NCI-H2081 (cell line): ENCODE data around the gene CALD1.
"Not testable (repeated sequence)": the region's sequence is repeated elsewhere in the genome, so short reads cannot be mapped to it uniquely, and the experiment has no call there.

Experiments used
- DNase-seq, 2 experiments: peaks; one replicate each; lab custom pipeline; 2025; lab: John Stamatoyannopoulos, UW

The CALD1 gene

DNA sequence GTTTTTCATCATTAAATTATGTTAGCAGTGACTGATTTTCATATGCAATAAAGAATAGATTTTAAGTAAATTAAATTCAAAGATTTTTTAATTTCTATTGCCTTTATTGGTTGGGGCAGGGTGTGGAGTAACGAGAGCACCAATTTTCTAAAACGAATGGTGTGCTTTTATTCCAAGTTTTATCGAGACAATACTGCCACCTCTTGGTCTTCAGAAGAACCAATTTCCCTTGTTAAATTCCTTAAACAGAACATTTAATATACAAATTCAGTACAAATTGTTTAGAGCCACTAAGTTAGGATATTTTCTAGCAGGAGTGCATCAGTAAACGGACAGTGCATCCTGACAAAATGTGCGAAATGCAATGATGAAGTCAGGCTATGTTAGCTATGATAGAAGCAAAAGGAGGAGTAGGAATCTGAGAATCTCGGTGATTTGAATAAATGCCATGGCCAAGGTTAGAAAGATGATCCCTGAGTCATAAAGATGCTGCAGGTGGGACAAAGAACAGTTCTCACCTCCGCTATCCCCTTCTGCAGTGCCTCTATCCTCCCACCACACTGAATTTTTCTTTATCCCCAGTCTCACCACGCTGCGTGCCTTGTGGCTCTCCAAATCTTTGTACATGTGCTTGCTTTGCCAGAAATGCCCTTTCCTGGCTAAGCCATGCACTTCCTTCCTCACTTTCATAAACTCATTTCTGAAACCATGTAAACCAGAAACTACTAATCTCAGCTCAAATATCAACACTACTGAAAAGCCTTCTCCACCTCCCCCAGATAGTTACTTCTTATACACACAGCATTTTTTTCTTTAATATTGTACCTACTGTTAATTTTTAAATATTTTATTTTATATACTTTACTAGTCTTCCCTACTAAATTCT lies 175.0 kb downstream of the CALD1 start:
- DNase-seq, result peak; percentile 52 to 67

DNA sequence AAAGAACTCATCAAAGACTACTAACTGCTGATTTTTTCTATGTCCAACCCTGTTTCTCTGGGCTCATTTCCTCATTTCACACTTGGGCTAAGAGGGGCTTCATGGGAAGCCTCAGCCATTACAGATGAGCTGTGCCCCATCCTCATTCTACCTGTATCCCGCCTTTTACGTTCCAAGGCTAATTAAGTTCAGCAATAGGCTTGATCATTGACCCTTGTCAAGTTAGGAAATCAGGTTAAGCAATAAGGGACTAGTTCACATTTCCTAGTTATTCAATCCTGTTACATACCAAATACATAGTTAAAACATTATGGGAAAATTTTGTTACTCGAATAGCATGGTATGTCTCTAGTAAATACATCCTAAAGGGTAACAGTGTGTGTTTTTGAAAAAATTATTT lies 177.6 kb downstream of the CALD1 start:
- no peak for DNase-seq

DNA sequence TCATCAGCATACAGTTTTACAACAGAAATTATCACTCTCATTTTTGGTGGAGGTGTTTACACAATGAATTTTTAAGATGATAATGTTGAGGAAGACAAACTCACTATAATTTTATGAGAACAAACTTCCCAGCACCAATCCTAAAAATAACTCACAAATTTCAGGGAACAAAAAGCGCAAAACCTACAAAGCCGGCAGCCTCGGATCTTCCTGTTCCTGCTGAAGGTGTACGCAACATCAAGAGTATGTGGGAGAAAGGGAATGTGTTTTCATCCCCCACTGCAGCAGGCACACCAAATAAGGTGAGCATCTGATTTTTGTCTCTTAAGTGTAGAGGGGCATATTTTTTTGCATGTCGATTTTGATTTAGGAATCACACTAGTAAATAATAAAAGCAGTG lies 180.4 kb downstream of the CALD1 start:
- no peak for DNase-seq

DNA sequence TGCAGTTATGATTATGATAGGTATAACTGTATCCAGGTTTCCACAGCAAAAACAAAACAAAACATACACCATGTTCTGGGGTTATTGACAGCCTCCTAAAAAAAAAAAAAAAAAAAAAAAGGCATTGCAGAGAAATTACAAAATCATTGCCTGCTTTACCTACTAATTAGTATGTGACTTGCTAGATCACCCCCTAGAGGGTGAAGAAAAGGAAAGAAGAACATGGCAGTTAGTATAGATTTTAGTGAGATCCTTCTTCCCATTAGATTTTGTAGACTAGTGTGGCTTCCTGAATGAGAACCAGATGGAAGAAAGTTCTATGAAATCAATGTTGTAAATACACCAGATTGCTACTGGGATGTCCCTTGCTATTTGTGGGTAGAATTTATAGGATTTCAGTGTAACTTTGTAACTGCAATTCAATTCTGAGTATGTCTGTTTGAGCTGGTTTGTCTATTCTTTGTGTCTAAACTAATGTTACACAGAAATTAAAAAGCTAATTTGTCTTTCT lies 182.9 kb downstream of the CALD1 start:
- no peak for DNase-seq

DNA sequence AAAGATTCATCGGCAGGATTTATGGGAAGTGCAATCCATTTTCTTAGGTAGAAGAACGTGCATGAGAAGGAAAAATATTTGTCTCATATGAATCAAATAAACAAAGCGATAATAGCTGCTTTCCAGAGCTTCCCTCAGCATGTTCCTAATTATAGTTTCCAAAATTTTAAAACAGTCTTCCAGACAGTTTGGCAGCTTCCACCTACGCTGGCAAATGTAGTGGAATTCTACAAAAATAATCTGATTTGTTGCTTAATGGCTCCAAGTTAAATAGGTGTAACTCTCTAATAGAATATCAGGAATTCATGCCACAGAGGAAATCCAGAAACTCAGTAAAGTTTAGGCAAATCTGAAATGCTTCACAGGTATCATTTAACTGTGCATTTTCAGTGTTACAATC lies 183.6 kb downstream of the CALD1 start:
- no peak for DNase-seq

DNA sequence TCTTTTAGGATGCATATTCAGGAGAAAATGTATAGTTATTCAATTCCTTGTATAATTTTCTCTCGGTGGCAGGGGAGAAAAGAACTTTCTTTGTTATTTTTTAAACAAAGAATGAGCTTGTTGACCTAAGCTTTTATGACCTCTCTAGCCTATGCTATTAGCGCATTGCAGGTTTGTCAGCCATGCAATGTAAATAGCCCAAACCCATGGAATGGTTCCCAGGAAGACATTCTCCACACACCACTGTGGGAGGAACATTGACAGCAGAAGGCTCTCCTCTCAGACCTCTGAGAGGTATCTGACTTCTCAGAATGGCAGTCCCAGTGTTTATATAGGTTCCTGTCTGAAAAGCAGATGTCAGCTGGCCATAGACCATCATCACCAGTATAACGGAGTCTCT lies 187.3 kb downstream of the CALD1 start:
- DNase-seq, result peak; percentile 7 to 53

DNA sequence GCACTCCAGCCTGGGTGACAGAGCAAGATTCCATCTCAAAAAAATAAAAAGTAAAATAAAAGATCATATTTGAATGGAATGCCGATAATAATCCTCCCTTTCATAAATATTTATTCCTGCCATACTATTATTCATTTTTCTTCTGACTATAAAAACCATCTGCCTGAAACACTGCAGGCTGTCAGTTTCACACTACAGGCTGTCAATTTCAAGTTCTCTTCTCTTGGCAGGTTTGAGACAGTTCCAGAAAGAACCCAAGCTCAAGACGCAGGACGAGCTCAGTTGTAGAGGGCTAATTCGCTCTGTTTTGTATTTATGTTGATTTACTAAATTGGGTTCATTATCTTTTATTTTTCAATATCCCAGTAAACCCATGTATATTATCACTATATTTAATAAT lies 188.7 kb downstream of the CALD1 start:
- no peak for DNase-seq

DNA sequence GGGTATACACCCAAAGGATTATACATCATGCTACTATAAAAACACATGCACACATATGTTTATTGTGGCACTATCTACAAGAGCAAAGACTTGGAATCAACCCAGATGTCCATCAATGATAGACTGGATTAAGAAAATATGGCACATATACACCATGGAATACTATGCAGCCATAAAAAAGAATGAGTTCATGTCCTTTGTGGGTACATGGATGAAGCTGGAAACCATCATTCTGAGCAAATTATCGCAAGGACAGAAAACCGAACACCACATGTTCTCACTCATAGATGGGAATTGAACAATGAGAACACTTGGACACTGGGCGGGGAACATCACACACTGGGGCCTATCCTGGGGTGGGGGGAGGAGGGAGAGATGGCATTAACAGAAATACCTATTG lies 202.2 kb downstream of the CALD1 start:
- DNase-seq, result not testable (repeated sequence)

DNA sequence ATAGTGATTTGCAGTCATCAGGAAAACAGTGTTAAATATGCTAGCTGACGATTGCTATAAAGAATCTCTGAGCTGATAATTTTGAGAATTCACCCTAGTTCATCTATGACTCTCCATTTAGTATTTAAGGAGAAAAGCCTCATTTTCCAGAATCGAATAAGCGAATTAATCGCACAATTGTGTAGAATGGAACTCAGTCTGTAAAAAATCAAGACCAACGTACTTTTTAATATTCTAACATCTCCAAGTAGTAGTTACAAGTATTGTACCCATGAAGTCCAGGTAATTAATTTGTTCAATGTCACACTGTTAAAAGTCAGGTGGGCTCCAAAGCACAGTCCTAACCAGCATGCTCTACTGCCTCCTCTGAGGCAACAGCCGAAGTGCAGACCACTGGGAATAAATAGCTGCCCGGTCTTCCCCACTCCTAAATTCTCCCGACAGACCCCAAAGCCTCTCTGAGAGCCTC lies 206.5 kb downstream of the CALD1 start:
- no peak for DNase-seq

DNA sequence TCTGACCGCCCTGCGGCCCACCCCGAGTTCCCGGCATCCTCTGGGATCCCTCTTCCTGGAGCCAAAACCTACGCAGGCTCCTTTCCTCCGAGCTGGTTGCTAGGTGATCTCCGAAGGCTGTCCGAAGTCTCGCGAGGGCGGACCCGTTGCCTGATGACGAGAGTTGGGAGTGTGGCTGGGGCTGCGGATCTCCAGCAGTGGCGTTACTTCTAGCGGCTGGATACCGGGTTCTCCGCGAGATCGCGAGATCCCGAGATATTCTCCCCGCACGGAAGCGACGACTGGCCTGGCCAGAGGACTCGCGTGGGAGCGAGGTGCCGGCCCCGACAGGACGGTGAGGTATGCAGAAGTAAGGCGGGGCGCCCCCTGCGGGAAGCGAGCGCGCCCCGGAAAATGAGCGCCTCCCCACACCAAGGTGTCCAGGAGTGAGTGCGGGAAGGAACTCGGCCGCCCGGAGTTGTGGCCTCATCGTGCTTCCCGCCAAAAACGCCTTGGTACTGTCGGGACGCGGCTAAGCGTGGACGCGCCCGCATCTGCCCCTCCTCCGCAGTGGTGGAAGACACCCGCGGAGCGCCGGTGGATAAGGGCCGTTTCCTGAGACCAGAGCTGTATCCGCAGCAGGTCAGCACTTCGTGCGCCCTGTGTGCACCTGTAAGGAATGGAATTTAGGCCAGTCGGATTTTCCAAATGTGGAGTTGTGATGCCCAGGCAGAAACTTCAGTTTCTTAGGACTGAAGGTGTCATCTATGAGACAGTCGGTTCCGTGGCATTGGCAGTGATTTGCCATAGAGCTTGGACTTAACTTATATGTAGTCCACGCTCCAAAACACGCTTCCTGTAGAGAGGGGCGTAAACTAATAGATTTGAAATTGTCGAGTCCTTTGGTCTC lies 207.2 kb downstream of the CALD1 start, which contains the start of gene AGBL3:
TSS of gene AGBL3 (plus strand) at position 146 of the 889 bp plus-strand sequence. CDS start 1,426 bp downstream, outside the sequence.
- peak; percentile 98 to 99 for DNase-seq

DNA sequence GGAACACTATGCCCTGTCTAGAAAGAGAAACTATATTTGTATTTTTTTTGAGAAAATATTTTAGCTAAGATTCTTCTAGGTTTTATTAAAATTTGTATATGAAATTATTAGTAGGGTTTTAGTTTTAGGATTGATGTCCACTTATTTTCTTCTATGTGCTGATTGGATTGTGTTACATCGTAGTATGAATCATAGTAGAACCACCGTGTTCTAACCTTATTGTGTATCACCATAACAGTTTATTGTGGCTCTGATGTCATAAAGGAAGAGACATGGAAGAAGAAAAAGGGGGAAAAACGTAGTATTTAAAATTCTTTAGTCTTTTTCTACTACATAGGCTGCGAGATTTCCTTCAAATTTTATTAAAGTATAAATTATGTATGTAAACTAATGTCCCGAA lies 208.7 kb downstream of the CALD1 start:
- DNase-seq, result peak in 1 of 2 experiments; percentile 11

DNA sequence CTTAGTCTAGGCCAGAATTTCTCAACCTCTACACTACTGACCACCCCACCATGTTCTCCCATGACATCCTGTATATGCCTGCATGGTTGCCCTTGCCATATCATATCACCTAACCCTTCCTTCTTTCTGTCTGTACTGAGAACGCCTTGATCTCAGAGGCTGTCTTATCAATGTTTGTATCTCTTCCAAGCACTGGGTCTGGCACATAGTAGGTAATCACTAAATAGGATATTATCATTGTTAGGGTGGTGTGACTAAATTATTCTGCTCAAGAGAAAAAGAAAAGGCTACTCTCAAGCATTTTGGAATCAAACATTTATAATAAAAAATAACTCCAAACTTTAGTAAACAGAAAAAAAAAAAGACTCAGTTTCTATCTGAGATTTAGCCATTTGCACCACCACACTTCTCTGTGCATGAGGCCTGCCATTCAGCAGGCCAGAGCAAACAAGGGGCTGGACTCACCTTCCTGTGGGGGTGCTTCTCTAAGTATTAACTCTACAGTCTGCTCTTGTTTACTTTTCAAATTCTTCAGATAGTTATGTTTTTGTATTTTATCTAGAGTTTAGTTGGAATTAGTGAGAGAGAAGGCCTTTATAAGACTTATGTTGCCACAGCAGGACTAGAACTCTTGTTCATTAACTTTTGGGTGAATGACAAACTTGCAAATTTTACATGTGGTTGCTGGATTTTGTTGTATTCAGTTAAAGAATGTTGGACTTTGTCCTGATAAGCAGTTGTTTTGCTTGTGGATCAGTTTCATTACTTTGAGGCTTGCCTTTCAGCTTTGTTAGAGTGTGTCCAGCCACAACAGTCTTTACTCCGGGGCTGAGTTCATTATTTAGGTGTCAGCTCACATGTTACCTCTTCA lies 212.3 kb downstream of the CALD1 start:
- no peak for DNase-seq

DNA sequence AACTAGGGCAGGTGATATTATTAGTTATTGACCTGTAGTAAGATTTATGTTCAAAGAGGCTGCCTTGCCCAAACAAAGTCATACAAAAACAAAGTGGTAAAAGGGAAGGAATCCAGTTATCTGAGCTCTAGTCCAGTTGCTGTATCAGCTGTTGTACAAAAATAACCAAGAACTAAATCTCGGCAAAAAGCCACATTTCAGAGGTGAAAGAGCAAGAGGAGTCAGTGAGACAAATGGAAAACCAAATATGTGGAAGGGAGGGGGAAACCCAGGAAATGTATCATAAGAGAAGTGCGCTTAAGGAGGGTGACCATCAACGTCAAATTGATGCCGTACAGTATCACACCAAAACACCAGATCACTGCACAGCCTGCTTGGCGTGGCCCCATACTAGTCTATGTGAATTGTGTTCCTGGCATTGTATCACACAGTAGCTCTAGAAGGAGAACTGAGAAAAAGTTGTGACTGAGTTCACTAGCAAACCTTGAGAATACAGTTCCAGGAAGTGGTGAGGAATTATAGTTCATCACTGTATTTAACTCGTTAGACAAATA lies 213.3 kb downstream of the CALD1 start:
- no peak for DNase-seq

DNA sequence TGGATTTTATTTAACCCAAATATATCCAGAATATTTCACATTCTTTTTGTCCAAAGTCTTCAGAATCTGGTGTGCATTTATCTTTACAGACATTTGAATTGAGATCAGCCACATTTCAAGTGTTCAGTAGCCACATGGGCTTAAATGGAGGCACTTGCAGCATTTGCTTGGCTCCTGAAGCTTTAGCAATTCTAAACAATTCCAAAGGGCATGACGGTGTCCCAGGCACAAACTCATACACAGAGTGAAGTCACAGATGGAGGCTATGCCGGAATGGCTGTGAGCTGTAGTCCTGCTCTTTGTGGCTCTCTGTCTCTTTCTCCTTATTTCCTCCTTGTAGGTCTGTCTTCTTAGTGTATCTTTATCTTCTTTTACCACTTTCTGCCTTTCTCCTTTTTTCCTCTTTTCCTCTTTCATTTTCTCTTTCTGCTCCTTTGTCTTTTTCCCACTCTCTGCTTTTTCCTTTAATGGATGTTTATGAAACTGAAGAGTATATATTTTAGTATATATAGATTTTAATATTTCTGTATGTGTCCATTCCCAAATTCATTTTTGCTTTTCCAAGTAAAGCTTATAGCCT lies 214.5 kb downstream of the CALD1 start:
- DNase-seq, result no peak

DNA sequence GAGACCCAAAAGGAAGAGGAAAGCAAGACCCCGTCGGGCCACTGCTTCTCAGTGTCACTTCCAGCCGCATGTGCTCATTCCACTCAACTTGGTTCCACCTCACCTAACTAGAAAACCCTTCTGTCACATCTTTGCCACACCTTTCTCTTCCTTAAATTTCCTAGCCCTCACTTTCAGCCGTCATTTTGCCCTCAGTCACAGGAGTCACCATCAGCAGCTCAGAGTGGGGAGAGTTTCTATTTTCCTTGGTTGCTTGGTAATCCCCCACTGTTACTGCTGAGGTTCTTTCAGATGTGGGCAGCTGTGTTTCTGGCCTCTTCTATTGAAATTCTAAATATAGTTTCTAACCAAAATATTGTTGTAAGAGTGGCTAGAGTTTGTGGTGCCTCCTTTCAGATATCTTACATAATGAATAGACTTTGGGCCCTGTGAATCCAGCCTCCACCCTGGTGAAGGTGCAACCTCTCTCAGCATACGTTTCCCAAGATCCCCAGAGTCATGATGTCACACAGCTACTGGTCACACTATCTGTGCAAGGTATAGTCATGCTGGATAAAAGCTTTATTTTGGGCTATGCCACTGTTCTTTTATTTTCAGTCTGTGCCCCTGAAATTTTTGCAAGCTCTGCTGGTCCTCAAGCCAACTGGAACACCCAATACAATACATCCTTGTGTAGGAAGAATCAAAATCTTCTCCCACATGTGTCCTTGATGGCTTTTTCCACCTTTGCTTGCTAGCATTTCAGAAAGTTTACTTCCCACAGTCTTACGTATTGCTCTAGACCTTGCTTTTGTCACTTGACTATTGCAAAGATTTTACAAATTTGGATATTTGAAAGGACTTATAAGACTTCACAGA lies 216.0 kb downstream of the CALD1 start:
- no peak for DNase-seq

DNA sequence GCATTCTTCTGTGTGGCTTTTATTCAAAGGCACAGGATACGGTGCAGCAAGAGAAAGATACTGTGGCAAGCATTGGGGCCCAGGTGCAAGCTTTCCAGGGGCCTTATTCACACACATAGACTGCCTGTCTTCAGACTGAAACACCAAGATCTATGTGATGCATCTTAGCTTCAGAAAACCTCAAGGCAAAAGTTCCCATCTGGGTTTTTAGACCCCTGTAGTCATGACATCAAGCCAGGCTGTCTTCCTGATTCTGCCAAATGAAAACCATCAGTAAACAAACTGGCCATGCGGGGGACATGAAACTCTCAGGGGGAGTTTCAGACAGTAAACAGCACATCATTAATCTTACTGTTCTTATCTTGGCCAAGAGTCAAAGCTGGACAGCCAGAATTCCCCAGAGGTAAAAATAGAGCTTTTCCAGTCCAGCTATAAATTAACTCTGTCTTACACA lies 216.7 kb downstream of the CALD1 start:
- peak in 1 of 2 experiments; percentile 5 for DNase-seq

DNA sequence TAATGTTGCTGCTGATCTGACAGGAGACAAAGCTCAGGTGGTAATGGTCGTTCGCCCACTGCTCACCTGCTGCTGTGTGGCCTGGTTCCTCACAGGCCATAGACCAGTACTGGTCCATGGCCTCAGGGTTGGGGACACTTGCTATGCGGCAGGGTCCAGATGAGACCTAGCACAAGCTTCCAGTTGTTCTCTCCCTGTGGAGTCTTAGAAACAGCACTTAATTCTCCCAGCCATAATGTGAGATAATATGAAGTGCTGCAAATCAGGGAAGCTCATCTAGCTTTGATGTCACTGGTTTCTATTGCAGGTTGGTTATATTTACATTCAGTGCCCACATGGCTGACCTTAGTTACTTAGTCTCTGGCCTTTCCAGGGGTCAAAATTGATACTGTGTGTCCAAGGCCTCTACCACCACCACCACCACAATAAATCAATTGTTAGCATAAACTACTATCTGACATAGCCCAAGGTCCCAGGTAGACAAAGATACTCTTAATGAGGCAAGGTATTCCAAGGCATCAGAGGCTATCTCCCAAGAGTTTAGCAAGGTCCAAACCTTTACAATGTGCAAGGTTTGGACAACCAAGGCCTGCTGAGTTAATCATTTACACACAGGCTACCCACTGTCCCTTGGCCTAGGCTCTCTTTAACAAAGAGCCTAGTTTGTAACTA lies 217.9 kb downstream of the CALD1 start:
- DNase-seq, result no peak

DNA sequence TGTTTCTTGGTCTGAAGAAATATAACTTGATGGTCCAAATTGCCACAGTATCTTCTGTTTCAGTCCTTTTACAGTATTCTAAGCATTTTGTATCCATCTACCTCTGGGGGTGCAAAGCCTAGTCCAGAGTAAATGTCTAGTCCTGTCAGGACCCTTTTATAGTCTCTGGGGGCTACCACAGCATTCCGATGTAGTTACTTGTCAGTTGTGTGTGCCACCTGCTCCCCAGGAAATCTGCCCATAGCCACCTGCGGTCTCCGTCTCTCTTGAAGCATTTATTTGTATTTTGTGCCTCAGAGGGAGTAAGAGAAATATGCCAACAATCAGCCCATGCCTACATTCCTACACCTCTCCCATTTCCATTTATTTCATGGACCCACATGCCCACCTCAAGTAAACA lies 219.7 kb downstream of the CALD1 start:
- no peak for DNase-seq
